GM19043 (cell line): ENCODE measurements around the gene GTF2H4.

Experiments
- ATAC-seq: cut with Tn5 transposase; IDR thresholded peaks from one replicate; pipeline ENCODE4 v1.9.1; 2021; ENCODE audit warnings: low read depth; ENCODE audit not compliant: unreplicated experiment

GTF2H4 gene

GRCh38 chr6:30951907-30952469, 44.0 kb downstream of the GTF2H4 start:
- no peak for ATAC-seq

GRCh38 chr6:30954631-30955366, 46.8 kb downstream of the GTF2H4 start:
- no peak for ATAC-seq

DNA sequence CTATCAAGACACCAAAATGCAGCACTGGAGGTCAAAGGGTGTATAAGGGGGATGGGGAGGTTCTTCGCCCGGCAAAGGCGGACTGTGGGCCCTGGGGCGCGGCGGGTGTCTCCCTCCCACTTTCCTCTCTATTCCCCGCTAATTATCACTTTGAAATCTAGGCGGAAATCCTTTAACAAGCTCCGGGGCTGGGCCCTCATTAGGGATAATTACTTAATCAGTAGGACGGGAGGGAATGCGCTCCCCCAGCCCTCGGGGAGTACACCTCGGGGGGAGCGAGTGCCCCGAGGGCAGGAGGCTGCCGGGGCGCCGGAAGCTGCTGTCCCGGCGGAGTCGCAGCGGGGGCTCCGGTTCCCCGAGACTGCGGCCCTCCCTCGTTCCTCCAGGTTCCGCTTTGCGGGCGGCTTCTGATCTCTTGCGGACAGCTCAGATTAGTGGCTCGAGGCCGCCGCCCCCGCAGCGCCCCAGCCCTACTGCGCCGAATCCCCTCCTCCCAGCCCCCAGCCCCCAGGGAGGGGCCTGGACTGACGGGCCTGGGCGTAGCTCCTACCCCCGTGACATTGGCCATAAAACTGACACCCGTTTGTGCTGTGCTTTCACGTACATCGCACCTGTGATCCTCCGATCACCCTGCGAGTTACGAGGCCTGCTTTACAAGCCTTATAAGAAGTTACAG, 47.5 kb downstream of the GTF2H4 start:
- ATAC-seq = no peak

GRCh38 chr6:30957716-30958115, 49.7 kb downstream of the GTF2H4 start:
- ATAC-seq = no peak

DNA sequence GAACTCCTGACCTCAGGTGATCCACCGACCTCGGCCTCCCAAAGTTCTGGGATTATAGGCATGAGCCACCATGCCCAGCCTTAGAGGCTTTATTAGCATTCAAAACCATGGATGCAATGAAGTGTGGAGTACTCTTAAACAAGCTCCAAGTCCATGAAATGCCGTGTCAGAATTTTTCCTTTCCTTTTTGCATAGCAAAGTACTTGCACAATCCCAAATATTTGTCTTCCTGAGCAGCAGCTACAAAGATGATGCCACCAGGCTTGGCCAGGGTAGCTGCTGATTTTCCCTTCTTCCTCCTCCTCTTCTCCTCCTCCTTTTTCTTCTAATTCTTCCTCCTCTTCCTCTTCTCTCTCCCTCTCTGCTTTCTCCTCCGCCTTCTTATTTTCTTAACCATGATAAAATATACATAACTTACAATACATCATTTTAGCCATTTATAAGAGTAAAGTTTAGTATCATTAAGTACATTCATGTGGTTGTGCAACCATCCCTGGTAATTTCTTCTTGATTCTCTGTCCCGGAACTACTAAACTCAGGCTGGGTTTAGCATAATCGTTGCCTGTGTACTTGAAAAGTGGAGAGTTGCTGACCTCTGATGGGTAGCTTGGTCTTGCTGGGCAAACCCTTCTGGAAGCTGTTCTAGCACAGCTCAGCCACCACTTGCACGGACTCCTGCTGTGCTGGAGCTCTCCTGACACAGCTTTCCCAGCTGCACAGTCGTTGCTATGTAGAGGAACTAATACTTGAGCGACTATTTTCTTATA, 53.1 kb downstream of the GTF2H4 start:
- ATAC-seq = no peak

- no peak for ATAC-seq
Observed at GRCh38 chr6:30962716-30963115, 54.7 kb downstream of the GTF2H4 start.

DNA sequence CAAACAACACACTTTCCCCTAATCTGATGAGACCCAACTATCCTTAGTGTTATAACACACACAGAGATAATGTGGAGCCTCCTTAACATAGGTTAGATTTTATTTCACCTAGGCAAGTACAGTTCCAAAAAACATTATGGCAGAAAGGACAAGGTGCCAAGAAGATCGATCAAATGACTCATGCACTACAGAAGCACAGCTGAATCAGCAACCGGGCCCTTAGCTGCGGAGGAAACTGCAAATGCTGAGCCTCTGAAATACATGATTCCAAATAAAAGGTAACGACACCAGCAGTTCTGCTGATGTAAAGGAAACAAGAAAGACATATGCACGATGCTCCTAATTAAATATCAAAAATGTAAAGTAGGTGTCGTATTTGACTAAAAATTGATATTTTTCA, 55.6 kb downstream of the GTF2H4 start:
- ATAC-seq = no peak
